Measurements from ENCODE around the gene ATL3. TPM values are rescaled to one million over a fixed set of nuclear protein-coding genes. Genes with fewer than 3 reads are reported as not detected.

The ATL3 gene
- total RNA-seq, 1 experiment from 2014 or later = 51.0 TPM

DNA sequence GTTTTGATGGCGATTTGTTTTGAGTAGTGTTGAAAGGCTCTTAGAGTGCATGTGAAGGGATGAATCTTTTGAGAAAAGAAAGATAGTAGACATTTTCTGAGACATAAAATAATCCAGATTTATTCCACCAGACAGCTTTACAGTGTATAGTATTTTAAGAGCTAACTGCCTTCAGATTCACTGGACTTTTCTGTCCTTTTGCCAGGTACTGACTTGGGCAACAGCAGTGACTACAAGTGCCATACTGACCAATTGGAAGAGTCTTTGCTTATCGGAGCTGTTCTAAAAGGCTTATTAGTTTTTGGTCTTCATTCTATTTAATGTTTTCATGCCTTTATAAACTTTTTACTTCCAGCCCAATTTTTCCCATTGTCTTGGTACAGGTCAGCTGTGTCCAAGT lies 42.6 kb upstream of the ATL3 start:
- Histone ChIP-seq H3K4me2 (ENCODE audit: low read length) (no peak overlapping the region), H3K9ac (ENCODE audit: low read length) (no peak overlapping the region), H3K9me2 (replicated peaks; ENCODE audit: low read length) (no peaks in the 10 kb centered on the region), H4K20me1 (ENCODE audit: low read length) (peaks cover 18% of the 10 kb centered on the region), H2AFZ (ENCODE audit: low read length) (no peak overlapping the region), H3K9me3 (ENCODE audit: low read length) (no peaks in the 10 kb centered on the region), H3K4me3 (ENCODE audit: low read length) (no peak overlapping the region), H3F3A (ENCODE audit: low read length, unreplicated experiment) (no peaks in the 10 kb centered on the region), H3K36me3 (ENCODE audit: low read depth, low read length) (peaks cover 1% of the 10 kb centered on the region; the same call in 1 of the 2 replicates), H3K27ac (ENCODE audit: low read length) (no peak overlapping the region), H3K79me2 (ENCODE audit: low read length) (peaks cover 70% of the 10 kb centered on the region), H3K4me1 (ENCODE audit: insufficient read depth, low read length) (peaks cover 14% of the 10 kb centered on the region), H3K27me3 (ENCODE audit: low read length) (no peaks in the 10 kb centered on the region)
- ATAC-seq (no peak), DNase-seq (no peak)
- BruUV-seq (replicated peaks) = no TSS peak
- intact Hi-C loops (cut with micrococcal nuclease) = no loop called here
- CTCF ChIA-PET = no interaction called here
- POLR2A ChIA-PET (ENCODE audit: unreplicated experiment) = interaction anchor here (0.6 kb wide), 1 partner anchor 91 kb away, joined by 5 read pairs; no protein-coding TSS in a partner anchor
- TF ChIP-seq, protein P1, sequence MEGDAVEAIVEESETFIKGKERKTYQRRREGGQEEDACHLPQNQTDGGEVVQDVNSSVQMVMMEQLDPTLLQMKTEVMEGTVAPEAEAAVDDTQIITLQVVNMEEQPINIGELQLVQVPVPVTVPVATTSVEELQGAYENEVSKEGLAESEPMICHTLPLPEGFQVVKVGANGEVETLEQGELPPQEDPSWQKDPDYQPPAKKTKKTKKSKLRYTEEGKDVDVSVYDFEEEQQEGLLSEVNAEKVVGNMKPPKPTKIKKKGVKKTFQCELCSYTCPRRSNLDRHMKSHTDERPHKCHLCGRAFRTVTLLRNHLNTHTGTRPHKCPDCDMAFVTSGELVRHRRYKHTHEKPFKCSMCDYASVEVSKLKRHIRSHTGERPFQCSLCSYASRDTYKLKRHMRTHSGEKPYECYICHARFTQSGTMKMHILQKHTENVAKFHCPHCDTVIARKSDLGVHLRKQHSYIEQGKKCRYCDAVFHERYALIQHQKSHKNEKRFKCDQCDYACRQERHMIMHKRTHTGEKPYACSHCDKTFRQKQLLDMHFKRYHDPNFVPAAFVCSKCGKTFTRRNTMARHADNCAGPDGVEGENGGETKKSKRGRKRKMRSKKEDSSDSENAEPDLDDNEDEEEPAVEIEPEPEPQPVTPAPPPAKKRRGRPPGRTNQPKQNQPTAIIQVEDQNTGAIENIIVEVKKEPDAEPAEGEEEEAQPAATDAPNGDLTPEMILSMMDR (conservative IDR thresholded peaks at IDR 0.05; ENCODE audit: low read depth, low read length) = no peak
- TF ChIP-seq EZH2phosphoT487 (IDR thresholded peaks at IDR 0.05; ENCODE audit: borderline replicate concordance, low read length) (no peak), EZH2 (IDR thresholded peaks at IDR 0.05; ENCODE audit: low read length, unreplicated experiment) (no peak)

DNA sequence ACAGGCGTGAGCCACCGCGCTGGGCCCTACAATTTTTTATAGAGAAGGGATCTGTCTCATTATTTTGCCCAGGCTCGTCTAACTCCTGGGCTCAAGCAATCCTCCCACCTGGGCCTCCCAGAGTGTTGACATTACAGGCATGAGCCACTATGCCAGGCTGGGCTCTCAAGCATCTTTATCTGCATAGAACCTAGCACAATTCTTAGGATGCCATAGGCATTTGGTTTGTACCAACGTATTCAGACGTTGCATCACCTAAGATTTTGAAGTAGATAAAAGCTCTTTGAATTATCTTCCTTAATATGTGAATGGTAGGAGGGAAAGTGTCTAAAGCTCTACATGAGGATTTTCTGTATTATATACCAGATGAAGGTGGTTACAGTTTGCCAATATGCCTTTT lies 40.7 kb upstream of the ATL3 start:
- ChIA-PET CTCF (interaction anchor here (0.7 kb wide), 1 partner anchor 1083 kb away, joined by 12 read pairs; no protein-coding TSS in a partner anchor), POLR2A (ENCODE audit: unreplicated experiment) (no interaction called here)
- no peaks in the 10 kb centered on the region for H3K9me3 ChIP-seq (ENCODE audit: low read length)
- no peaks in the 10 kb centered on the region for H3K27me3 ChIP-seq (ENCODE audit: low read length)
- peaks cover 14% of the 10 kb centered on the region for H3K4me1 ChIP-seq (ENCODE audit: insufficient read depth, low read length)
- peaks cover 20% of the 10 kb centered on the region for H4K20me1 ChIP-seq (ENCODE audit: low read length)
- H3K9me2 ChIP-seq (replicated peaks; ENCODE audit: low read length) = no peaks in the 10 kb centered on the region
- no peak overlapping the region for H3K4me2 ChIP-seq (ENCODE audit: low read length)
- DNase-seq = no peak
- no peaks in the 10 kb centered on the region for H3K36me3 ChIP-seq (ENCODE audit: low read depth, low read length)
- H2AFZ ChIP-seq (ENCODE audit: low read length) = no peak overlapping the region
- H3F3A ChIP-seq (ENCODE audit: low read length, unreplicated experiment) = no peaks in the 10 kb centered on the region
- no TSS peak for BruUV-seq (replicated peaks)
- H3K4me3 ChIP-seq (ENCODE audit: low read length) = no peak overlapping the region
- ATAC-seq = no peak
- TF ChIP-seq EZH2phosphoT487 (IDR thresholded peaks at IDR 0.05; ENCODE audit: borderline replicate concordance, low read length) (no peak), EZH2 (IDR thresholded peaks at IDR 0.05; ENCODE audit: low read length, unreplicated experiment) (no peak)
- TF ChIP-seq, protein P1 (conservative IDR thresholded peaks at IDR 0.05; ENCODE audit: low read depth, low read length) = no peak
- no peak overlapping the region for H3K27ac ChIP-seq (ENCODE audit: low read length)
- H3K9ac ChIP-seq (ENCODE audit: low read length) = no peak overlapping the region
- peaks cover 86% of the 10 kb centered on the region for H3K79me2 ChIP-seq (ENCODE audit: low read length)
- intact Hi-C loops (cut with micrococcal nuclease) = no loop called here

DNA sequence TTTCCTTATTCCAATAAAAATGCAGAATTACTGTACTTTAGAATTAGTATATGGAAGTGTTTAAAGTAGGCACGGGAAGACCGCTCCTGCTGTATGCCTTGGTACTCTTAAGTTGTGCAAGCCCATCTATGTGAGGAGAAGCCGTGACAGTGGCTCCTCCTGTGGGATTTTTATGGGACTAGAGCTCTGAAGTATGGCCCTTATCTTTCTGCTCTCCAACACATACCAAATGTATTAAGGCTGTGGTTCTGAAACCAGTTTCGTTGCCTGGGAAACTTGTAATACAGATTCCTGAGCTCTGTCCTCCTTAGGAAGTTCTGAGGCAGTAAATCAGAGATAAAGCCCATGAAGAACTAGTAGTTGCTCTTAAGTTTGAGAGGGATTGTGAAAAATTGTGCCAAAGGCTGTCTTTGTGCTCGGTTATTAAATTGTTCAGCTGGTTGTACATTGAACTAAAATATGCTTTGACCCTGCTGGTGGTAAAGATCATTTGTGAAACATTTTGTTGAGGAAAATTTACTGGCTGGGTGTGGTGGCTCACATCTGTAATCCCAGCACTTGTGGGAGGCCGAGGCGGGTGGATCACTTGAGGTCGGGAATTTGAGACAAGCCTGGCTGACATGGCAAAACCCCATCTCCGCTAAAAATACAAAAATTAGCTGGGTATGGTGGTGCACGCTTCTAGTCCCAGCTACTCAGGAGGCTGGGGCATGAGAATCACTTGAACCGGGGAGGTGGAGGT lies 39.5 kb upstream of the ATL3 start:
- Histone ChIP-seq H3K9me2 (replicated peaks; ENCODE audit: low read length) (no peaks in the 10 kb centered on the region), H2AFZ (ENCODE audit: low read length) (no peak overlapping the region), H3K4me2 (ENCODE audit: low read length) (no peak overlapping the region), H3K9me3 (ENCODE audit: low read length) (no peaks in the 10 kb centered on the region), H3K4me1 (ENCODE audit: insufficient read depth, low read length) (peaks cover 11% of the 10 kb centered on the region), H3K27ac (ENCODE audit: low read length) (no peak overlapping the region), H3K79me2 (ENCODE audit: low read length) (peaks cover 87% of the 10 kb centered on the region), H4K20me1 (ENCODE audit: low read length) (peaks cover 20% of the 10 kb centered on the region), H3K9ac (ENCODE audit: low read length) (no peak overlapping the region), H3K27me3 (ENCODE audit: low read length) (no peaks in the 10 kb centered on the region), H3K36me3 (ENCODE audit: low read depth, low read length) (no peaks in the 10 kb centered on the region), H3K4me3 (ENCODE audit: low read length) (no peak overlapping the region), H3F3A (ENCODE audit: low read length, unreplicated experiment) (no peaks in the 10 kb centered on the region)
- BruUV-seq (replicated peaks) = no TSS peak
- CTCF ChIA-PET = no interaction called here
- no peak for TF ChIP-seq EZH2 (IDR thresholded peaks at IDR 0.05; ENCODE audit: low read length, unreplicated experiment)
- no peak for TF ChIP-seq EZH2phosphoT487 (IDR thresholded peaks at IDR 0.05; ENCODE audit: borderline replicate concordance, low read length)
- TF ChIP-seq, protein P1 (conservative IDR thresholded peaks at IDR 0.05; ENCODE audit: low read depth, low read length) = no peak
- POLR2A ChIA-PET (ENCODE audit: unreplicated experiment) = interaction anchor here (0.7 kb wide), 1 partner anchor 1511 kb away, joined by 3 read pairs; no protein-coding TSS in a partner anchor
- DNase-seq = peak; percentile 13
- ATAC-seq = no peak
- intact Hi-C loops (cut with micrococcal nuclease) = no loop called here
